ENCODE measurements around the gene PSD4.

Gene PSD4

GRCh38 chr2:113185664-113186432 lies 12.1 kb downstream of the PSD4 start:
- DNase-seq: no peak

GRCh38 chr2:113186433-113186796 lies 12.6 kb downstream of the PSD4 start:
- no peak for DNase-seq

GRCh38 chr2:113187771-113188170 lies 14.0 kb downstream of the PSD4 start:
- DNase-seq: no peak

GRCh38 chr2:113190871-113191270 lies 17.1 kb downstream of the PSD4 start:
- DNase-seq: no peak

- no peak for DNase-seq
Observed at GRCh38 chr2:113192459-113193100, 18.8 kb downstream of the PSD4 start.

- no peak for DNase-seq
Observed at GRCh38 chr2:113195923-113196501, 22.2 kb downstream of the PSD4 start.

- DNase-seq: no peak
Observed at GRCh38 chr2:113196839-113197238, 23.1 kb downstream of the PSD4 start.

- DNase-seq: no peak
Observed at GRCh38 chr2:113197347-113198047, 23.7 kb downstream of the PSD4 start.

GRCh38 chr2:113198048-113198789 lies 24.4 kb downstream of the PSD4 start:
- DNase-seq: no peak

- DNase-seq: peak; percentile 82 to 84
Observed at GRCh38 chr2:113198790-113199612, 25.2 kb downstream of the PSD4 start.

GRCh38 chr2:113200236-113200635 lies 26.5 kb downstream of the PSD4 start:
- no peak for DNase-seq

GRCh38 chr2:113200736-113201490 lies 27.1 kb downstream of the PSD4 start:
- DNase-seq: no peak

- no peak for DNase-seq
Observed at GRCh38 chr2:113201496-113202304, 27.9 kb downstream of the PSD4 start.

GRCh38 chr2:113202305-113203216 lies 28.8 kb downstream of the PSD4 start:
- DNase-seq: no peak

- no peak for DNase-seq
Observed at GRCh38 chr2:113203217-113203530, 29.4 kb downstream of the PSD4 start.

GRCh38 chr2:113203901-113204519 lies 30.2 kb downstream of the PSD4 start:
- DNase-seq: peak; percentile 76 to 82

GRCh38 chr2:113206251-113206650 lies 32.5 kb downstream of the PSD4 start:
- no peak for DNase-seq

- no peak for DNase-seq
Observed at GRCh38 chr2:113207021-113207420, 33.2 kb downstream of the PSD4 start.

- no peak for DNase-seq
Observed at GRCh38 chr2:113208396-113208795, 34.6 kb downstream of the PSD4 start.
